Superior temporal gyrus (tissue), 1 donor: Measurements from ENCODE around the gene TYK2.
A peak's percentile ranks its signal among the peaks of the same experiment; 100 is the strongest.
"Not testable (repeated sequence)": the region's sequence is repeated elsewhere in the genome, so short reads cannot be mapped to it uniquely, and the experiment has no call there.

Source experiments
- DNase-seq: peaks from one replicate; pipeline ENCODE4 v3.0.0-alpha.2; 2016; ENCODE audit errors: extremely low spot score

TYK2 gene

DNA sequence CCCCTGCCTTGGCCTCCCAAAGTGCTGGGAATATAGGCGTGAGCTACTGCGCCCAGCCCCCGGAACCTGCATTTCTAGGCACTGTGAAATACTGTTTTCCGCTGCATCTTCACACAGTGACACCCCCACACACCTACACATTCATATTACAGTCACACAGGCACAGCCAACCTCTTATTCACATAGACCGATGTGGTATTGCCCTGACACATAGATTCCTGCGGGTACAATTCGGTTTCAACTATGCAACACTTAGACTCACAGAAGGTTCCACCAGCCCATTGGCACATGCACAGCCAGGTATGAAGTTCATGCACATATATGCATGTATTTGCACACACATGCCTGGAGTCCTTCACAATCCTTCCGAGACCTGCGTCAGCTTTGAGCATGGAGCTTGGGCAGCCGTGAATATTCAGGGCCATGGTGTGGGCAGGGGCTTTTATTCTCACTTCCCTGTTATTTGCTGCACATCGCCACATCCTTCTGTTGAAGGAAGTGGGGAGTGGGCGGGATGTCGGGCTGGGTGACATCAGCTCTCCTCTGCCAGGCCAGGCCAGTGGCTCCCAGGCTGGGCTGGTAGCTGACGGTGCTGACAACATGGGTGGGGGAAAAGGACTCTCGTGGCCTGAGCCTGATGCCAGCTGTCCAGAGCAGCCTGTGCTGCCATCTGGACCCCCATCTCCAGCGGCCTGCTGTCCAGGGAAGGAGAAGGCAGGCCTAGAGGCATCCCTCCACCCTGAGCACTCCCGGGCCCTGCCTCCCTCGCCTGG is 28.3 kb upstream of the TYK2 start:
- DNase-seq, result no peak

DNA sequence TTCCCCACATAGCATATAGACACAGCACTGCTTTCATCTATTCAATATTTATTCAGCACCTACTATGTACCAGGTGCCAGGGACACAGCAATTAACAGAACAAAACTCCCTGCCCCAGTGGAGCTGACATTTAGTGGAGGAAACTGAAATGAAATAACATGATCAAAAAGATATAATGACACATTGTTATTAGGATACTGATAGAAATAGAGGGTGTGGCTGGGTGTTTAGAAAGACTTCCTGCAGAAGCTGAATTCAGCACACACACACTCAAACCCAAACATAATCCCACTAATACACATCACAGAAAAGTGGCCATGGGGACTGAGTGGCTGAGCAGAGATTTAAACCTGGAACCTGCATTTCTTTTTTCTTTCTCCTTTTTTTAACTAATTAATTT is 26.7 kb upstream of the TYK2 start:
- no peak for DNase-seq

DNA sequence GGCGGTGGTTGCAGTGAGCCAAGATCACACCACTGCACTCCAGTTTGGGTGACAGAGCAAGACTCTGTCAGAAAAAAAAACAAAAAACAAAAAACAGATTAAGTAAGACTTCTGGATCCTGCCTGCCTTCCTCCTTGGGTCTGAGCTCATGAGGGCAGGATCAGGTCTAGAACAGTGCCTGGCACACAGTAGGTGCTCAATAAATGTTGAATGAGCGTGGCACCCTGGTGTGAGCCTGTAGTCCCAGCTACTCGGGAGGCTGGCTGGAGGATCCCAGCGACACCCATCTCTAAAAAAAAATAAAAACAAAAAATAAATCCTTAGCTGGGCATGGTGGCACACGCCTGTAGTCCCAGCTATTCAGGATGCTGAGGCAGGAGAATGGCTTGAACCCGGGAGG is 25.8 kb upstream of the TYK2 start:
- no peak for DNase-seq

DNA sequence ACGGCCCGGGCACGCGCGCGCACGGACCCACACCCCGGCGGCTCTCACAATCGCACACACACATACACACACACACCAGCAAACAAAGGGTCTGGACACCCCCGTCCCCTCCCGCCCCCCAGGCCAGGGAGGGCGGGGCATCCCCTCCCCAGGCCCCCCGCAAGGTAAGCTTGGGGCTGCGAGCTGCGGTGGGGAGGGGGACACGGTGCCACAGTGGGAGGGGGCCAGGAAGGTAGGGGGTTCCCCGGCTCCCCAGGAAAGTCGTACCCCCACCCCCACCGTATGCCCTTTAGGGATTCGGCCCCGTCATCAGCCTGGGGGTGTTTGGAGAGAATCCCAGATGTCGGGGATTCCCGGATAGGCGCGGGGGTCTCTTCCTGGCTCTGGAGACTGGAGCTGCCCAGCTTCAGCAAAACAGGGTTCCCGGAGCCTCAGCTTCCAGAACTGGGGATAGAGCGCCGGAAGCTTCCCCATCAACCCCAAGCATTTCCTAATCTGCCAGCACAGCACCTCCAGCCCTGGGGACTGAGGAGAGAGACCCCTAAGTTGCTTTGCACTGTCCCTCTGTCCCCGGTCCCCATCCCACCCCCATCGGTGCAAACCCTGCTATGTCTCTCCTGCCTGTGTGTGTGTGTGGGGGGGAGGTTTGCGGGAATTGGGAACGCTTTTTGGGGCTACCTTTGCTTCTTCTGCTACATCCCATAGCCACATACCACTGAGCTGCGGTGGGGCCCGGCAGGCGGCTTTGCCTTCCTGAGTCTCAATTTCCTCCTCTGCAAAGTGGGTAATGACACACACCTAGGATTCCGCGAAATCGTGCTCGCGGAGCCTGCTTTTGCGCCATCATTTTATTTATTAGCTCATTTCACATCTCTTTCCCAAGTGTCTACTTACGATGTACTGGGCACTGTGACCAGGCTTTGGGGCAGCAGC is 24.8 kb upstream of the TYK2 start:
- DNase-seq, result peak; percentile 12

DNA sequence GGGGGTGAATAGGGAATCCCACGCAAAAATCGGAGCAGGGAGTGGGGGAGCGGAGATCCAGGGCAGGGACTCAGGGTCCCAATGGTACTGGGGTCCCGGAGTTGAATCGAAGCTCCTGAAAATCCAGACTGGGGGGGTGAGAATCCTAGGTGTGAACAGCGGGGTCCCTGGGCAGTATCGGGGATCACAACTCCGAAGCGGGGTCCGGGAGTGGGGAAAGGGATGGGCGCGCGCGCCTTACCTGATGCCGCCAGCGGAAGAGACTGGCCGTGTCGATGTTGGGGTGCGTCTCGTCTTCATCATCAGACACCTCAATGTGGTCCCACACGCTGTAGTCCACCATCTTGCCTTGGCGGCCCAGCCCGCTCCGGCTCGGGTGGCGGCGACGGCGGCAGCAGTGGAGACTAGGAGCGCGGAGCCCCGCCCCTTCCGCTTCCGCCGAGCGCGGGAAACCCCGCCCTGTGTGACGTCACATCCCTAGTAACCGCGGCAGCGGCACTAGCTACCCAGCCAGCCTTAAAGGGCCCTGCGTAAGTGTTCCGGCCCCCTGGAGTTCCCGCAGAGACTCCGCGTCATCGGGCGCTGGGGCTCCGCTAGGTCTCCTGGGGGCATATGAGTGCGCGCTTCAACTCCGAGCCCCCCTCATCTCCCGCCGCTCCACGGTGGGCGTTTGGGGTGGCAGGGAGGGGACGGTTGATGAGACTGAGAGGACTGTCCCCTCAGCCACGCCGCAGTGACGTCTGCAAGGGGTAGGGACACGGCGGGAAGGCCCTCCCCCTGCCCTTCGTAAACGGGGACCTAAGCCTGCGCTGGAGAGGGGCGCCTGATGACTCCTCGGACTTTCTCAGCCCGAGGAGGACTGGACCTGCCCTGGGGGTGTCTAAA is 23.0 kb upstream of the TYK2 start, which contains the start of gene CDC37:
Gene CDC37 (minus strand): TSS at position 406 of the 885 bp plus-strand sequence. CDS start 63 bp downstream, at position 343.
- peak; percentile 97 for DNase-seq

DNA sequence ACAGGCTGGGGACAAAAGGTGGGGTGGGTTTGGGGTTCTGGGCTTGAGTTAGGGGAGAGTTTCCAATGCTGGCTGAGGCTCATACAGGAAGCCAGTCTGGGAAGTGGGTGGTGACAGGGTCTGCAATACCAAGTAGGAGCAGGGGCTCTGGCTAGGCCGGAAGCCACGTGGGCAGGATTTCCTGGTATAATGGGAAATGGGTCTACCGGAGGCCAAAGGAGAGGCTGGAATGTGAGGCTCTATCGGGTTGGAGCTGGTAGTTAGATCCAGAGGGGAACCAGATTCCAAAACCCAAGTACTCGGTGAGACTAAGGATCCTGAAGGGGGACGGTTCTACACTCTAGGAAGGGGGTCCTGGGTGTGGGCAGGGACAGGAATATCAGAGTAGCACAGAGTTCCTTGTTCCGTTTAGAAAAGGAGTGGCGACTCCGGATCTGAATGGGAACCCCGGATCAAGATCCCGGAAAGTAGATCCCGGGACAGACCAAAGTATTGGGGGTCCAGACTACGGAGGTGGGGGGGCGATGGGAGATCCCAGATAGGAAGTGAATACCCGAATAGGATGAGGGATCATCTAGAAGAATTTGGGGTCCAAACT is 22.2 kb upstream of the TYK2 start:
- DNase-seq, result no peak

DNA sequence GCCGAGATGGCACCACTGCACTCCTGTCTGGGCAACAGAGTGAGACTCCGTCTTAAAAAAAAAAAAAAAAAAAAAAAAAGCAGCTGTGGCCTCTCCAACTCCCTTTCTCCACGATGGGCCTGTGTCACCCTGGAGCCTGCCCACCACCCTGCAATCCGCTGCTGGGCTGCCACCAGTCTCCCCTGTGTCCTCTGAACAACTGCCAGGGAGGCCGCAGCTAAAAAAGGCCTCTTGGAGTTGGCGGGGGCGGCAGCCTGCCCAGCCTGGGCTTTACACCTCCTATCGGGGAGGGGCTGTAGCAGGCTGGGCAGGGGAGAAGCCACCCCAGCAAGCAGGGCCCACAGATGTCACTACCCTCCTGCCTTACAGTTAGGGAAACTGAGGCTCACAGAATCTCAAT is 19.5 kb upstream of the TYK2 start:
- no peak for DNase-seq

DNA sequence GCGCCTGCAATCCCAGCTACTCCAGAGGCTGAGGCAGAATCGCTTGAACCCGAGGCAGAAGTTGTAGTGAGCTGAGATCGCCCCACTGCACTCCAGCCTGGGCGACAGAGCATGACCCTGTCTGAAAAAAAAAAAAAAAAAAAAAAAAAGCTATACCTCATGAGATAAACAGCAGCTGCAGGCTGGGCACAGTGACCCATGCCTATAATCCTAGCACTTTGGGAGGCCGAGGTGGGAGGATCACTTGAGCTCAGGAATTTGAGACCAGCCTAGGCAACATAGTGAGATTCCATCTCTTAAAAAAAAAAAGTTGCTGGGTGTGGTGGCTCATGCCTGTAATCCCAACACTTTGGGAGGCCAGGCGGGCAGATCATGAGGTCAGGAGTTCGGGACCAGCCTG is 19.0 kb upstream of the TYK2 start:
- DNase-seq, result not testable (repeated sequence)

DNA sequence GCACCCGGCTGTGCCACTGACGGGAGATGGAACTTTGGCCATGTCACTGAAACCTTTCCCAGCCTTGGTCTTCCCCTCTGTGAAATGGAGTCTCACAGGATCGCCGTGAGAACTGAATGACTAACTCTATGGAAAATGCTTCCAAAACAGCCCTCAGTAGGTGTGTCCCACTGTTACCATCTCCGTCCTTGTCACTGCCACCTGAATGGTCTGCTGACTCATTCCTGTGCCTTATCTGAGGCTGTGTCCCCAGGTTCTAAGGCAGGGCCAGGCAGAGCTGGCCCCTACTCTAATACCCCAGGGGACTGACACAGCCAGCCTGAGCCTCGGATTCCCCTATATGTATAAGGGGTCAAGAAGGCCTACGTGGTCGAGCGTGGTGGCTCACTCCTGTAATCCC is 18.4 kb upstream of the TYK2 start:
- no peak for DNase-seq

DNA sequence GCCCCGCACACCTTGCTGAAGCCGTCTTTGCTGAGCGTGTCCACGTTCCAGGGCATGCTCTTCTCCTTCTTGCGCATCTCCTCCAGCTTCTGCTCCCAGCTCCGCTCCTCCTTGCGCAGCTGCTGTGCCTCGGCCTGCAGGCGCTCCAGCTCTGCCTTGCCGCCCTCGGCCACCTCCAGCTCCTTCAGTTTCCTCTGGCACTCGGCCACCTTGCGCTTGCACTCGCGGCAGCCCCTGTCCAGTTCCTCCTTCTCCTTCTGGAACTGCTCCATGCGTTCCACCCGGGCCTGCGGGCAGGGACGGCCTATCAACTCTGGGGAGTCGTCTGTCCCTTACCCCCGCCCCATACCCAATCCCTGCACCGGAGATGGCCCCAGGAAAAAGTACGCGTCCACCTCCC is 15.5 kb upstream of the TYK2 start:
- no peak for DNase-seq

DNA sequence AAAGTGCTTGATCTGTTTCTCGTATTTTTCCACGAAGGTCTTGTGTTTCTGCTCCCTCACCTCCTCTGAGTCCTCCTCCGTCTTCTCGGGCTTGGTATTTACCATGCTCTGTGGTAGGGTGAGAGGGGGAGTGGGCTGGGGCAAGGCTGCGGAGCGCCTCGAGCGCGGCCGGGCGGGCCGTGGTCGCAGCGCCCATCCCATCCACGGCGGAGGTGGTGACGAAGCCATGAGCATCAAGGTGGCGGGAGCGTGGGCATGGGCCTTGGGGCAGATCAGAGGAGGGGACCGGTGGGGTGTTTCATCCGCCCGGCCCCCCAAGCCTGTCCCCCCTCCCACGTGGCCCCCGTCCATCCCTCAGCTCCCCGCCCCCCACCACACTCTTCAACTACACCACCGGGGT is 15.1 kb upstream of the TYK2 start:
- DNase-seq, result no peak

DNA sequence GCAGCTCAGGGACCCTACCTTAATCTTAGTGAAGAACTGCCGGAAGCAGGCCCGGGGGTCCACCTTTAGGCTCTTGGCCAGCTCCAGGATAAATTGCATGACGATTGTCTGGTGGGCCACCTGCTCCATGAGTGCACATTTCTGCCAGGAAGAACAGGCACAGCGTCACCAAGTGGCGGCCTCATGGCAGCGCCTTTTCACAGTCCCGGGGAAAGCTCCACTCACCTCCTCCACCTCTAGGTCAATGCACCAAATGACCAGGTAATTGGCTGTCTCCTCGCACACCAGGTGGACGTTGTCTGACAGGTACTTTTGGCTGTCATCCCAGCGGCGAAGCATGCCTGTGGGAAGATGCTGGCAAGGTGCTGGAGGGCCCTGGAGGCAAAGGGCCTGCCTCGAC is 14.6 kb upstream of the TYK2 start:
- no peak for DNase-seq

DNA sequence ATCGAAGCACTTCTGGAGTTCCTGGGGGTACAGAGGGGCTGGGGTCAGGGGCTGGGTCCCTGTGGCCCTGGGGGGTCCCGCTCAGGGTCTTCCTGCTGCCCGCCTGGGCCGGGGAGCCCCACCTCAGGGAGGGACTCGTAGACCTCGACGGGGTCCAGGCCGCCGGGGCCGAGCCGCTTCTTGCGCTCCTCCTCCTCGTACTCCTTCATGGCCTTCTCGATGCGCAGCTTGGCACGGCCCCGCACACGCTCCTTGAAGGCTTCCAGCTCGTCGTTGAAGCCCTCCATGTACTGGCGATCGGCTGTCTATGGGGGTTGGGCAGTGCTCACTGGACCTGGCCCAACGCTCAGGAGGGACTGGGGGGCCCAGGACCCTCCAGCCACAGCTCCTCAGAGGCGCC is 12.8 kb upstream of the TYK2 start:
- no peak for DNase-seq

DNA sequence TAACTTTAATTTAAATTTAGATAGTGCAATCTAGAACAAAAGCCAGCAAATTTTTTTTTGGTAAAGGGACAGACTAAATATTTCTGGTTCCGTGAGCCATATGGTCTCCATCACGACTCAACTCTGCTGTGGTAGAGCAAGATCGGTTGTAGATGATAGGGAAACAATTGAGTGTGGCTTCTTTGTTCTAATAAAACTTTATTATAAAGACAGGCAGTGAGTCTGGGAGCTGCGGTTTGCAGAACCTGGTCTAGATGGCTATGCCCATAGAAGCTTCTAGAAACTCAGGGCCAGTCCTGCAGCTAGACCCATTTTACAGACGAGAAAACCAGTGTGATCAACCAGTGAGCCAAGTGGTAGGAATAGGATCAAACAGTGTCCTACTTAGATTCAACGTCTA is 11.7 kb upstream of the TYK2 start:
- no peak for DNase-seq

DNA sequence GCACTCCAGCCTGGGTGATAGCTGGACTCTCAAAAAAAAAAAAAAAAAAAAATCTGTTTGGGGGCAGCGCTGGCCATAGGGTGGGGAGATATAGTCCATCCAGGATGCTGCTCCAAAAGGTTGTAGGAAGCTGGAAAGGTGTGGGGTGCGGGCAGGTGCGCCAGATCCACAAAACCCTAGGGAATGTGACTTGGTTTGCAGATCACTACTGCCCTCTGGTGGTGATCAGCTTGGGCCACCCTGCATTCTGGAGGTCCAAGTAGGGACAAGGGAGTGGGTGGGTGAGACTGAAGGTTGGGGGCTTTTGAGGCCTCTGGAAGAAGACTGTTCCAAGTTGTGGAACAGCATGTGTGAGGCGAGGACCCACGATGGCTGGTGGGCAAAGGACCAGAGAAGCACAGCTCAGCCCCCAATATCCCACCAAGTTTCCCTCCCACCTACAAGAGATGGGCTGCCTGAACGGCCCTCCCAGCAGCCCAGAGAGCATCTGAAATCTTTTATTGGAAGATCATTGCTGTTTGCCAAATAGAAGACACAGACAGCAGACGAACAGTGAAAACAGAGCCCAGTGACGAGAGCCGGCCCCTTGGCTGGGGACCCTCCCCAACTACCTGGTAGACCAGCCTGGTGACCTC is 10.4 kb upstream of the TYK2 start:
- DNase-seq, result peak; percentile 72

DNA sequence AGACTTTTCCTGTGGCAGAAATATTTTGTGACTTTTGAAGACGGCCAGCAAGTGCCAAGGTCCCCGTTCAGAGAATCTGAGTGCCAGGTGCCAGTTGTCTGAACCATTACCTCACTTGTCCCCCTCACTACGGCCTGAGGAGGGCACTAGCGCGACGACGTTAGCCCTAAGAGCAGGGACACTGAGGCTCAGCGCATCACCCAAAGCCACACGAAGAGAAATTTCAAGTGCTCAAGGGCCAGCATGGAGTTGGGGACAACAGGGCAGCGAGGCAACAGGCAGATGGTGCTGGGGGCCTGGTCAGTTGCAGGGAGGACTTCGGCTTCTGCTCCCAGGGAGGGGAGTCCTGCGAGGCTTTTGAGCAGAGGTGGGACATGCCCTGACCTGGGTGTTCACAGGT is 9.5 kb upstream of the TYK2 start:
- DNase-seq, result no peak

DNA sequence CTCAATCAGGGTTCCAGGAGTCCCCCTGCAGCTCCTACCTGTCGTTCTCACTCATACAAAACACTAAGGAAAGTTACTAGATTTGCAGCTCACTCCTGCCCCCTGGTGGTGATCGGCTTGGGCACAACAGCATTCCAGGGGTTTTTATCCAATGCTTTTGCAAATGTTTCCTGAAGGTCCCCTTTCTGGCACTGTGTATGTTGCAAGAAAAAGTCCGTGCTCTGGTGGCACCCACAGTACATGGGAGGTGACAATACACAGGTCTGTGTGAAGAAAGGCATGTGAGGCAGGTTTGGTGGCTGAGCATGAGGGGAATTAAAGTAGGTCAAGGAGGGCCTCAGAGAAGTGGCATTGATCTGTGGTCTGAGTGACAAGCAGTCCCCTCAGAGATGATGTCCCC is 8.6 kb upstream of the TYK2 start:
- peak; percentile 94 for DNase-seq

DNA sequence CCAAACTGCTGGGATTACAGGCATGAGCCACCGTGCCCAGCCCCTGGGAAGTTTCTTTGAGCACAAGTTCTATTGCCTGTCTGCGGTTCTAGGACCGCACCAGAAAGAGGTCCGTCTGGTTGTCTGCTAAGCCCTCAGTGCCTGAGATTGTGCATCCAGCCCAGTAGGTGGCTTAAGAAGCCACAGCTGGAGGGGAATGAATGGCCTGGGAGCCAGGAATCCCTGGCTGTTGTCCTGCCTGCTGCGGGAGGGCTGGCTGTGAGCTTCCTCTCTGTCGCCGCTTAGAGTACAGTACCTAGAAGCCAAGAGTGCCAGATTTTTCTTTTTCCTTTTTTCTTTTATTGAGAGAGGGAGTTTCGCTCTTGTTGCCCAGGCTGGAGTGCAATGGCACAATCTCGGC is 4.2 kb upstream of the TYK2 start:
- no peak for DNase-seq

DNA sequence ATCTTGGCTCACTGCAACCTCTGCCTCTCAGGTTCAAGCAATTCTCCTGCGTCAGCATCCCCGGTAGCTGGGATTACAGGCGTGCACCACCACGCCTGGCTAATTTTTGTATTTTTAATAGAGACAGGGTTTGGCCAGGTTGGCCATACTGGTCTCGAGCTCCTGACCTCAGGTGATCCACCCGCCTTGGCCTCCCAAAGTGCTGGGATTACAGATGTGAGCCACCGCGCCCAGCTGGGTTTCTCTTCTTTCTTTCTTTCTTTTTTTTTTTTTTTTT is 2.8 kb upstream of the TYK2 start:
- not testable (repeated sequence) for DNase-seq

DNA sequence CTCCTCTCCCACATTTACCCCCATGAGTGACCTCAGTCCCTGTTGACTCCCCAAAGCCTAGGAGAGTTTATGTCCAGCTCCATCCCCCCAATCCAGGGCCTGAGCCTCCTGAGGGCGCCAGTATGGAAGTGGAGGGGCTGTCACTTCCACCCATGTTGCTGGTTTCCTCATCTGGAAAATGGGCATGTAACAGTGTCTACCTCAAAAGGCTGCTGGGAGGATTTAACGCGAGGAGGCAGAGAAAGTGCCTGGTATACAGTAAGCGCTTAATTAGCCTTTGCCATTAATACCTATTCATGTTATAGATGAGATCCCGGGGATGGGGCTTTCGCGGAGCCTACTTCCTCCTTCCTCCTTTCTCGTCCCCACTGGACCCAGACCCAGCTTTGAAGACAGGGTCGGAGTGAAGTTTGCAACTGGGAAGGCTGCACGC is 476 bp downstream of the TYK2 start:
- peak; percentile 10 for DNase-seq

DNA sequence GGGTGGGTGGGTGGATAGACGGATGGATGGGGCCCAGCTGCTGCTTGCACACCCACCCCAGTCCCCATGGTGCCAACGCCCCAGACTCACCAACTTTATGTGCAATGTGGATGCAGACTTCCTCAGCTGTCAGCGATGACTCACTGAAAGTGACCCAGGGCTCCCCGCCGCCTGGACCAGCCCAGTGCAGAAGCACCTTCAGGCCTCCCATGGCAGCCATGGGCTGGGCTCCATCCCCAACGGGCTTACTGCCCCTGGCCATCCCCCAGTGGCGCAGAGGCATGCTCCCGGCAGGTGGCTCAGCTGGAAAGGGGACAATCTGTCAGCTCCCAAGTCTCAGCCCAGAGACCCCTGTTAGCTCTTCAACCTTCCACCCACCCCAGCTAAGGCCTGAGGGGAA is 2.2 kb downstream of the TYK2 start:
- no peak for DNase-seq
